Testis (tissue), 2 donors: Measurements from ENCODE around the gene HELT.

Experiments used
- POLR2A ChIP-seq: fragments of 450-650 bp; IDR thresholded peaks from one replicate; pipeline ENCODE4 v1.6.1; 2017; ENCODE audit warnings: antibody characterized with exemption, mild to moderate bottlenecking, moderate library complexity
- TF ChIP-seq, protein P1 (sequence below), 3 experiments: fragments of 450-650 bp in 2 of 3; fragments of 200-600 bp in 1 of 3; sonication (generic) in 1 of 3; IDR thresholded peaks; one replicate each; pipeline ENCODE4 v1.5.1; 2016 to 2019; ENCODE audit warnings: antibody characterized with exemption in 3 of 3, mild to moderate bottlenecking in 2 of 3, moderate library complexity in 1 of 3

- TF ChIP-seq, protein P1, sequence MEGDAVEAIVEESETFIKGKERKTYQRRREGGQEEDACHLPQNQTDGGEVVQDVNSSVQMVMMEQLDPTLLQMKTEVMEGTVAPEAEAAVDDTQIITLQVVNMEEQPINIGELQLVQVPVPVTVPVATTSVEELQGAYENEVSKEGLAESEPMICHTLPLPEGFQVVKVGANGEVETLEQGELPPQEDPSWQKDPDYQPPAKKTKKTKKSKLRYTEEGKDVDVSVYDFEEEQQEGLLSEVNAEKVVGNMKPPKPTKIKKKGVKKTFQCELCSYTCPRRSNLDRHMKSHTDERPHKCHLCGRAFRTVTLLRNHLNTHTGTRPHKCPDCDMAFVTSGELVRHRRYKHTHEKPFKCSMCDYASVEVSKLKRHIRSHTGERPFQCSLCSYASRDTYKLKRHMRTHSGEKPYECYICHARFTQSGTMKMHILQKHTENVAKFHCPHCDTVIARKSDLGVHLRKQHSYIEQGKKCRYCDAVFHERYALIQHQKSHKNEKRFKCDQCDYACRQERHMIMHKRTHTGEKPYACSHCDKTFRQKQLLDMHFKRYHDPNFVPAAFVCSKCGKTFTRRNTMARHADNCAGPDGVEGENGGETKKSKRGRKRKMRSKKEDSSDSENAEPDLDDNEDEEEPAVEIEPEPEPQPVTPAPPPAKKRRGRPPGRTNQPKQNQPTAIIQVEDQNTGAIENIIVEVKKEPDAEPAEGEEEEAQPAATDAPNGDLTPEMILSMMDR (IDR thresholded peaks at IDR 0.05): no peak
- no peak for TF ChIP-seq POLR2A
Measured at GRCh38 chr4:185053746-185054145, 35.5 kb downstream of the HELT start.
